OCI-LY1 (cell line): ENCODE measurements around the gene POLH.
"Not testable (repeated sequence)": the region's sequence is repeated elsewhere in the genome, so short reads cannot be mapped to it uniquely, and the experiment has no call there.

Source experiments
- H2AFZ ChIP-seq: fragments of 200-600 bp; sonication (generic), shearing (Covaris generic); 2 replicates; pipeline ENCODE4 v1.6.0; 2014; ENCODE audit warnings: antibody characterized with exemption, mild to moderate bottlenecking, low read length
- H3F3A ChIP-seq: fragments of 200-600 bp; sonication (generic), shearing (Covaris generic); 2 replicates; pipeline ENCODE4 v1.6.0; 2014; ENCODE audit warnings: mild to moderate bottlenecking, antibody characterized with exemption, low read length, moderate library complexity; ENCODE audit not compliant: insufficient read depth
- H3K27ac ChIP-seq: fragments of 200-600 bp; sonication (generic); 2 replicates; pipeline ENCODE4 v1.5.1; 2014; ENCODE audit warnings: low read length, mixed run types, mild to moderate bottlenecking, low read depth; ENCODE audit not compliant: poor library complexity, severe bottlenecking
- H3K27me3 ChIP-seq: fragments of 200-600 bp; sonication (generic); 2 replicates; pipeline ENCODE4 v1.6.0; 2014; ENCODE audit warnings: antibody characterized with exemption, mild to moderate bottlenecking, low read length, moderate library complexity; ENCODE audit not compliant: insufficient read depth
- H3K36me3 ChIP-seq: fragments of 200-600 bp; sonication (generic); 2 replicates; pipeline ENCODE4 v1.6.1; 2014; ENCODE audit warnings: mild to moderate bottlenecking, antibody characterized with exemption, low read length, moderate library complexity, mixed read lengths; ENCODE audit not compliant: insufficient read depth
- H3K4me1 ChIP-seq: fragments of 200-600 bp; sonication (generic); 2 replicates; pipeline ENCODE4 v1.5.1; 2014; ENCODE audit warnings: mild to moderate bottlenecking, low read length, moderate library complexity; ENCODE audit not compliant: insufficient read depth, severe bottlenecking
- H3K4me2 ChIP-seq: fragments of 200-600 bp; sonication (generic), shearing (Covaris generic); 2 replicates; pipeline ENCODE4 v1.6.1; 2014; ENCODE audit warnings: low read length
- H3K4me3 ChIP-seq: fragments of 200-600 bp; sonication (generic); 2 replicates; pipeline ENCODE4 v1.5.1; 2014; ENCODE audit warnings: low read length, low read depth, mild to moderate bottlenecking, mixed read lengths; ENCODE audit not compliant: poor library complexity, severe bottlenecking
- H3K79me2 ChIP-seq: fragments of 200-600 bp; shearing (Covaris generic); 2 replicates; pipeline ENCODE4 v1.6.1; 2016; ENCODE audit warnings: mixed run types, low read length, mixed read lengths; ENCODE audit not compliant: insufficient read depth
- H3K9ac ChIP-seq: fragments of 200-600 bp; sonication (generic), shearing (Covaris generic); 2 replicates; pipeline ENCODE4 v1.6.1; 2014; ENCODE audit warnings: mild to moderate bottlenecking, low read length, mixed read lengths
- H3K9me2 ChIP-seq: fragments of 200-600 bp; sonication (generic), shearing (Covaris generic); 2 replicates; pipeline ENCODE4 v1.6.1; 2014; ENCODE audit warnings: low read depth, mild to moderate bottlenecking, low read length, mixed read lengths
- H3K9me3 ChIP-seq: fragments of 200-600 bp; shearing (Covaris generic); 2 replicates; pipeline ENCODE4 v1.6.1; 2014; ENCODE audit warnings: low read length, mixed read lengths
- H4K20me1 ChIP-seq: fragments of 200-600 bp; sonication (generic), shearing (Covaris generic); 2 replicates; pipeline ENCODE4 v1.6.0; 2016; ENCODE audit warnings: mild to moderate bottlenecking, low read length; ENCODE audit not compliant: insufficient read depth
- CTCF ChIP-seq: fragments of 200-600 bp; sonication (generic), shearing (Covaris generic); IDR thresholded peaks from 2 replicates; pipeline ENCODE4 v1.5.1; 2017; ENCODE audit warnings: mild to moderate bottlenecking, antibody characterized with exemption, low read length, moderate library complexity, mixed read lengths
- EZH2 ChIP-seq: fragments of 200-600 bp; sonication (generic), shearing (Covaris generic); IDR thresholded peaks from 2 replicates; pipeline ENCODE4 v1.8.0; 2017; ENCODE audit warnings: borderline replicate concordance, mixed run types, mild to moderate bottlenecking, antibody characterized with exemption, low read length, moderate library complexity, mixed read lengths

POLH gene

GRCh38 chr6:43658161-43658560 is 82.2 kb downstream of the POLH start:
- no peaks in the 10 kb centered on the region; the same call in 1 of the 2 replicates for H3K36me3 ChIP-seq
- H3K4me1 ChIP-seq, result no peaks in the 10 kb centered on the region
- peaks cover 3% of the 10 kb centered on the region; the same call in 1 of the 2 replicates for H3K9me3 ChIP-seq
- no peaks in the 10 kb centered on the region for H3F3A ChIP-seq
- no peak overlapping the region for H3K9ac ChIP-seq
- H3K79me2 ChIP-seq, result no peaks in the 10 kb centered on the region
- peaks cover 5% of the 10 kb centered on the region; the same call in 1 of the 2 replicates for H3K27me3 ChIP-seq
- no peaks in the 10 kb centered on the region for H3K9me2 ChIP-seq
- H2AFZ ChIP-seq, result no peak overlapping the region
- no peak overlapping the region for H3K4me2 ChIP-seq
- TF ChIP-seq CTCF (no peak), EZH2 (no peak)
- no peak overlapping the region for H3K4me3 ChIP-seq
- no peak overlapping the region for H3K27ac ChIP-seq
- H4K20me1 ChIP-seq, result no peaks in the 10 kb centered on the region

GRCh38 chr6:43662948-43663347 is 87.0 kb downstream of the POLH start:
- not testable (repeated sequence) for H2AFZ ChIP-seq, H3K27ac ChIP-seq

More at GRCh38 chr6:43662948-43663347, 87.0 kb downstream of the POLH start:
- not testable (repeated sequence) for H3K4me1 ChIP-seq, H3K4me2 ChIP-seq, H3K36me3 ChIP-seq, H3K4me3 ChIP-seq, H3K9me2 ChIP-seq, H3F3A ChIP-seq, H3K27me3 ChIP-seq, H3K9ac ChIP-seq, H3K79me2 ChIP-seq, H3K9me3 ChIP-seq, H4K20me1 ChIP-seq
